ENCODE data around the gene NGF.

Gene NGF

GRCh38 chr1:115319706-115320105 is 18.3 kb downstream of the NGF start:
- H3K27me3 ChIP-seq (ENCODE audit: insufficient read depth, low read length, poor library complexity) = peaks cover 3% of the 10 kb centered on the region
- no peaks in the 10 kb centered on the region for H4K20me1 ChIP-seq (ENCODE audit: insufficient read depth, low read length)
- no peaks in the 10 kb centered on the region for H3K9me3 ChIP-seq (ENCODE audit: insufficient read depth, low read length, severe bottlenecking)
- H3K4me1 ChIP-seq (ENCODE audit: insufficient read depth, low read length) = no peaks in the 10 kb centered on the region
- H2AFZ ChIP-seq (ENCODE audit: low read depth, low read length) = no peak overlapping the region
- DNase-seq = no peak
- H3K79me2 ChIP-seq (ENCODE audit: insufficient read depth, low read length) = no peaks in the 10 kb centered on the region
- no peak overlapping the region for H3K4me2 ChIP-seq (ENCODE audit: insufficient read depth, low read length)
- no peak overlapping the region for H3K4me3 ChIP-seq (ENCODE audit: low read depth in 1 of 2, low read length in 2 of 2)
- H3K36me3 ChIP-seq (ENCODE audit: insufficient read depth, low read length) = no peaks in the 10 kb centered on the region
- ATAC-seq (ENCODE audit: insufficient read depth, low read depth) = no peak
- H3K27ac ChIP-seq (ENCODE audit: low read length) = no peak overlapping the region
- TF ChIP-seq CTCF (IDR thresholded peaks at IDR 0.05; ENCODE audit: borderline replicate concordance, extremely low read depth, low read length, poor library complexity, severe bottlenecking) (no peak), EZH2 (IDR thresholded peaks at IDR 0.05; ENCODE audit: borderline replicate concordance, low read depth, low read length, severe bottlenecking) (no peak)
- no peak overlapping the region for H3K9ac ChIP-seq (ENCODE audit: low read depth, low read length)

- no peak for ATAC-seq (ENCODE audit: insufficient read depth, low read depth)
- TF ChIP-seq EZH2 (IDR thresholded peaks at IDR 0.05; ENCODE audit: borderline replicate concordance, low read depth, low read length, severe bottlenecking) = no peak
- TF ChIP-seq CTCF (IDR thresholded peaks at IDR 0.05; ENCODE audit: borderline replicate concordance, extremely low read depth, low read length, poor library complexity, severe bottlenecking) = no peak
- H3K4me2 ChIP-seq (ENCODE audit: insufficient read depth, low read length) = no peak overlapping the region
Observed at GRCh38 chr1:115317101-115318012, 20.7 kb downstream of the NGF start.

GRCh38 chr1:115314765-115315164 is 23.3 kb downstream of the NGF start:
- Histone ChIP-seq H3K79me2 (ENCODE audit: insufficient read depth, low read length) (no peaks in the 10 kb centered on the region), H3K27ac (ENCODE audit: low read length) (no peak overlapping the region), H3K4me3 (ENCODE audit: low read depth in 1 of 2, low read length in 2 of 2) (no peak overlapping the region), H3K27me3 (ENCODE audit: insufficient read depth, low read length, poor library complexity) (peaks cover 3% of the 10 kb centered on the region), H2AFZ (ENCODE audit: low read depth, low read length) (no peak overlapping the region), H3K4me2 (ENCODE audit: insufficient read depth, low read length) (no peak overlapping the region), H4K20me1 (ENCODE audit: insufficient read depth, low read length) (no peaks in the 10 kb centered on the region), H3K4me1 (ENCODE audit: insufficient read depth, low read length) (no peaks in the 10 kb centered on the region), H3K9ac (ENCODE audit: low read depth, low read length) (no peak overlapping the region), H3K36me3 (ENCODE audit: insufficient read depth, low read length) (no peaks in the 10 kb centered on the region), H3K9me3 (ENCODE audit: insufficient read depth, low read length, severe bottlenecking) (no peaks in the 10 kb centered on the region)
- ATAC-seq (ENCODE audit: insufficient read depth, low read depth) (no peak), DNase-seq (no peak)
- no peak for TF ChIP-seq CTCF (IDR thresholded peaks at IDR 0.05; ENCODE audit: borderline replicate concordance, extremely low read depth, low read length, poor library complexity, severe bottlenecking)
- TF ChIP-seq EZH2 (IDR thresholded peaks at IDR 0.05; ENCODE audit: borderline replicate concordance, low read depth, low read length, severe bottlenecking) = no peak

More at GRCh38 chr1:115317101-115318012, 20.7 kb downstream of the NGF start:
- no peaks in the 10 kb centered on the region for H4K20me1 ChIP-seq (ENCODE audit: insufficient read depth, low read length)
- H3K36me3 ChIP-seq (ENCODE audit: insufficient read depth, low read length) = no peaks in the 10 kb centered on the region
- no peak overlapping the region for H3K4me3 ChIP-seq (ENCODE audit: low read depth in 1 of 2, low read length in 2 of 2)
- H3K4me1 ChIP-seq (ENCODE audit: insufficient read depth, low read length) = no peaks in the 10 kb centered on the region
- H2AFZ ChIP-seq (ENCODE audit: low read depth, low read length) = no peak overlapping the region
- DNase-seq = no peak
- no peaks in the 10 kb centered on the region for H3K79me2 ChIP-seq (ENCODE audit: insufficient read depth, low read length)
- H3K9me3 ChIP-seq (ENCODE audit: insufficient read depth, low read length, severe bottlenecking) = no peaks in the 10 kb centered on the region
- H3K27ac ChIP-seq (ENCODE audit: low read length) = no peak overlapping the region
- peaks cover 3% of the 10 kb centered on the region for H3K27me3 ChIP-seq (ENCODE audit: insufficient read depth, low read length, poor library complexity)
- no peak overlapping the region for H3K9ac ChIP-seq (ENCODE audit: low read depth, low read length)

All from DND-41 (cell line).